Panc1 (cell line): ENCODE results near the gene GLI3.

Experiments
- CTCF ChIP-seq: fragments of 450-650 bp; IDR thresholded peaks from 2 replicates; pipeline ENCODE4 v1.5.1; 2017; ENCODE audit warnings: mild to moderate bottlenecking
- POLR2AphosphoS5 ChIP-seq: IDR thresholded peaks from 2 replicates; pipeline ENCODE4 v1.6.1; 2012; ENCODE audit warnings: mild to moderate bottlenecking, low read depth, low read length, moderate library complexity
- SIN3A ChIP-seq: IDR thresholded peaks from 2 replicates; pipeline ENCODE4 v1.6.1; 2012; ENCODE audit warnings: low read depth, mild to moderate bottlenecking, low read length, moderate library complexity, borderline replicate concordance; ENCODE audit not compliant: insufficient read depth
- TF ChIP-seq, protein P1 (sequence below), 2 experiments: IDR thresholded peaks; 2 replicates each; pipeline ENCODE4 v1.6.1; 2011 to 2012; ENCODE audit warnings: low read depth in 2 of 2, control low read depth in 1 of 2, low read length in 1 of 2, mild to moderate bottlenecking in 1 of 2, moderate library complexity in 1 of 2; ENCODE audit not compliant: insufficient read depth in 1 of 2

- no peak for TF ChIP-seq SIN3A
- TF ChIP-seq CTCF = no peak
- TF ChIP-seq, protein P1, sequence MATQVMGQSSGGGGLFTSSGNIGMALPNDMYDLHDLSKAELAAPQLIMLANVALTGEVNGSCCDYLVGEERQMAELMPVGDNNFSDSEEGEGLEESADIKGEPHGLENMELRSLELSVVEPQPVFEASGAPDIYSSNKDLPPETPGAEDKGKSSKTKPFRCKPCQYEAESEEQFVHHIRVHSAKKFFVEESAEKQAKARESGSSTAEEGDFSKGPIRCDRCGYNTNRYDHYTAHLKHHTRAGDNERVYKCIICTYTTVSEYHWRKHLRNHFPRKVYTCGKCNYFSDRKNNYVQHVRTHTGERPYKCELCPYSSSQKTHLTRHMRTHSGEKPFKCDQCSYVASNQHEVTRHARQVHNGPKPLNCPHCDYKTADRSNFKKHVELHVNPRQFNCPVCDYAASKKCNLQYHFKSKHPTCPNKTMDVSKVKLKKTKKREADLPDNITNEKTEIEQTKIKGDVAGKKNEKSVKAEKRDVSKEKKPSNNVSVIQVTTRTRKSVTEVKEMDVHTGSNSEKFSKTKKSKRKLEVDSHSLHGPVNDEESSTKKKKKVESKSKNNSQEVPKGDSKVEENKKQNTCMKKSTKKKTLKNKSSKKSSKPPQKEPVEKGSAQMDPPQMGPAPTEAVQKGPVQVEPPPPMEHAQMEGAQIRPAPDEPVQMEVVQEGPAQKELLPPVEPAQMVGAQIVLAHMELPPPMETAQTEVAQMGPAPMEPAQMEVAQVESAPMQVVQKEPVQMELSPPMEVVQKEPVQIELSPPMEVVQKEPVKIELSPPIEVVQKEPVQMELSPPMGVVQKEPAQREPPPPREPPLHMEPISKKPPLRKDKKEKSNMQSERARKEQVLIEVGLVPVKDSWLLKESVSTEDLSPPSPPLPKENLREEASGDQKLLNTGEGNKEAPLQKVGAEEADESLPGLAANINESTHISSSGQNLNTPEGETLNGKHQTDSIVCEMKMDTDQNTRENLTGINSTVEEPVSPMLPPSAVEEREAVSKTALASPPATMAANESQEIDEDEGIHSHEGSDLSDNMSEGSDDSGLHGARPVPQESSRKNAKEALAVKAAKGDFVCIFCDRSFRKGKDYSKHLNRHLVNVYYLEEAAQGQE (IDR thresholded peaks at IDR 0.05; ENCODE audit: insufficient read depth in 1 of 2, low read depth in 2 of 2, low read length in 1 of 2) = no peak
- no peak for TF ChIP-seq POLR2AphosphoS5
Observed at GRCh38 chr7:42192851-42193461, 44.1 kb downstream of the GLI3 start.
